ENCODE data around the gene PCDHA11.

- TF ChIP-seq EZH2 (IDR thresholded peaks at IDR 0.05) = no peak
- TF ChIP-seq CTCF (IDR thresholded peaks at IDR 0.05) = no peak
Measured at GRCh38 chr5:140821375-140822280, 47.1 kb upstream of the PCDHA11 start, which contains the start of gene PCDHA5.
